Stomach (tissue), 4 donors: ENCODE measurements around the gene TRAK1.

Experiments used
- POLR2AphosphoS5 ChIP-seq, 3 donors: sonication (generic); formaldehyde crosslinking; IDR thresholded peaks; one replicate each; pipeline ENCODE4 v1.6.1; 2016; ENCODE audit warnings: antibody characterized with exemption in 3 of 3
- TF ChIP-seq, protein P1 (sequence below), 7 experiments: fragments of 450-650 bp in 4 of 7; fragments of 200-600 bp in 3 of 7; sonication (generic) in 3 of 7; IDR thresholded peaks; one replicate each; pipeline ENCODE4 v1.5.1; 2016 to 2019; ENCODE audit warnings: antibody characterized with exemption in 7 of 7, control low read depth in 2 of 7, mild to moderate bottlenecking in 1 of 7

DNA sequence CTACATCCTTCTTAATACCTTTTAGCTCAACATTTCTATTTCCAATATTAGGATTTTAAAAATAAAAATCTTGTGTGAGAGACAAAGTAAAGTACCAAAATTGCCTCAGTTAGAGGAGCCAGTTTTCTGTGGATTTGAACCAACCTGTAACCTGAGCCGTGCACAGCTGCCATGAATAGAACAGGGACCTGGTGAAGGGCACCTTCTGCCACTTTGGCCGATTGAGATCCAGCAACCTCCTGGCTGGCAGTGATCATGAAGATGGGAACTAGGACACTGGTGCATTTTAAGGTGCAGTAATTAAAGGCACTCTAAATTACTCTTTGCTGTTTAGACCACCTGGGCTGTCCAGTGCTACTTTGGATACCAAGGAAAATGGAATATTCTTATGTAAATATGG lies 34.3 kb upstream of the TRAK1 start:
- TF ChIP-seq, protein P1, sequence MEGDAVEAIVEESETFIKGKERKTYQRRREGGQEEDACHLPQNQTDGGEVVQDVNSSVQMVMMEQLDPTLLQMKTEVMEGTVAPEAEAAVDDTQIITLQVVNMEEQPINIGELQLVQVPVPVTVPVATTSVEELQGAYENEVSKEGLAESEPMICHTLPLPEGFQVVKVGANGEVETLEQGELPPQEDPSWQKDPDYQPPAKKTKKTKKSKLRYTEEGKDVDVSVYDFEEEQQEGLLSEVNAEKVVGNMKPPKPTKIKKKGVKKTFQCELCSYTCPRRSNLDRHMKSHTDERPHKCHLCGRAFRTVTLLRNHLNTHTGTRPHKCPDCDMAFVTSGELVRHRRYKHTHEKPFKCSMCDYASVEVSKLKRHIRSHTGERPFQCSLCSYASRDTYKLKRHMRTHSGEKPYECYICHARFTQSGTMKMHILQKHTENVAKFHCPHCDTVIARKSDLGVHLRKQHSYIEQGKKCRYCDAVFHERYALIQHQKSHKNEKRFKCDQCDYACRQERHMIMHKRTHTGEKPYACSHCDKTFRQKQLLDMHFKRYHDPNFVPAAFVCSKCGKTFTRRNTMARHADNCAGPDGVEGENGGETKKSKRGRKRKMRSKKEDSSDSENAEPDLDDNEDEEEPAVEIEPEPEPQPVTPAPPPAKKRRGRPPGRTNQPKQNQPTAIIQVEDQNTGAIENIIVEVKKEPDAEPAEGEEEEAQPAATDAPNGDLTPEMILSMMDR (IDR thresholded peaks at IDR 0.05): no peak
- TF ChIP-seq POLR2AphosphoS5 (IDR thresholded peaks at IDR 0.05): no peak
